WTC11 (cell line): Measurements from ENCODE around the gene PIGS. TPM values are rescaled to one million over a fixed set of nuclear protein-coding genes. Genes with fewer than 3 reads are reported as not detected.
"Not testable (repeated sequence)": the region's sequence is repeated elsewhere in the genome, so short reads cannot be mapped to it uniquely, and the experiment has no call there.

Source experiments
- ATAC-seq: fragments of 200-7000 bp; cut with Tn5 transposase; 2 replicates; pipeline ENCODE4 v1.10.0; 2021; ENCODE audit warnings: mild to moderate bottlenecking, moderate library complexity
- CTCF ChIA-PET: fragments of 300-600 bp; sonication (Branson Sonifier 250); formaldehyde crosslinking; loops from one replicate; lab custom pipeline; 2021; ENCODE audit warnings: antibody characterized with exemption; lab: Charles Lee
- POLR2A ChIA-PET: fragments of 350-600 bp; sonication (Branson Sonifier 250); formaldehyde crosslinking; loops from one replicate; lab custom pipeline; 2021; ENCODE audit warnings: antibody characterized with exemption; lab: Charles Lee
- DNase-seq: peaks from one replicate; pipeline ENCODE4 v3.0.0; 2021; ENCODE audit warnings: low spot score
- H3K27ac Mint-ChIP-seq: 2 replicates; pipeline ENCODE4 v1.8.0; 2021; ENCODE audit warnings: mixed read lengths
- H3K27me3 Mint-ChIP-seq: 2 replicates; pipeline ENCODE4 v1.8.0; 2021; ENCODE audit warnings: low read depth, mild to moderate bottlenecking, moderate library complexity, mixed read lengths
- H3K36me3 Mint-ChIP-seq: 2 replicates; pipeline ENCODE4 v1.8.0; 2021; ENCODE audit warnings: mixed read lengths
- H3K4me1 Mint-ChIP-seq: 2 replicates; pipeline ENCODE4 v1.8.0; 2022; ENCODE audit warnings: mixed read lengths
- H3K4me3 Mint-ChIP-seq: 2 replicates; pipeline ENCODE4 v1.8.0; 2021; ENCODE audit warnings: mild to moderate bottlenecking, moderate library complexity, mixed read lengths
- H3K9me3 Mint-ChIP-seq: 2 replicates; pipeline ENCODE4 v1.8.0; 2021; ENCODE audit warnings: mixed read lengths
- E2F4 ChIP-seq: sonication (generic); formaldehyde crosslinking; IDR thresholded peaks from 2 replicates; pipeline ENCODE4 v1.8.1; 2022; ENCODE audit warnings: low read depth, mild to moderate bottlenecking, moderate library complexity, missing genetic modification reagents, borderline replicate concordance
- ERG ChIP-seq: fragments of 250-450 bp; sonication (Bioruptor Pico); IDR thresholded peaks from 2 replicates; pipeline ENCODE4 v1.8.0; 2021; ENCODE audit warnings: mild to moderate bottlenecking
- GTF2I ChIP-seq: fragments of 250-450 bp; sonication (Bioruptor Pico); conservative IDR thresholded peaks from 2 replicates; pipeline ENCODE4 v1.4.0; 2021; ENCODE audit warnings: mild to moderate bottlenecking
- MAX ChIP-seq: sonication (generic); formaldehyde crosslinking; IDR thresholded peaks from 2 replicates; pipeline ENCODE4 v1.8.0; 2022; ENCODE audit warnings: mild to moderate bottlenecking, missing genetic modification reagents
- NFATC4 ChIP-seq: fragments of 250-450 bp; sonication (Bioruptor Pico); IDR thresholded peaks from 2 replicates; pipeline ENCODE4 v1.9.0; 2021; ENCODE audit warnings: mild to moderate bottlenecking
- NR2C2 ChIP-seq: sonication (generic); formaldehyde crosslinking; IDR thresholded peaks from 2 replicates; pipeline ENCODE4 v1.8.0; 2022; ENCODE audit warnings: mild to moderate bottlenecking, missing genetic modification reagents
- PRRX2 ChIP-seq: fragments of 250-450 bp; sonication (Bioruptor Pico); IDR thresholded peaks from 2 replicates; pipeline ENCODE4 v1.8.0; 2021; ENCODE audit warnings: mild to moderate bottlenecking
- SMAD3 ChIP-seq: sonication (generic); formaldehyde crosslinking; IDR thresholded peaks from 2 replicates; pipeline ENCODE4 v1.8.0; 2022; ENCODE audit warnings: missing genetic modification reagents, mild to moderate bottlenecking, borderline replicate concordance
- SMAD4 ChIP-seq: sonication (generic); formaldehyde crosslinking; IDR thresholded peaks from 2 replicates; pipeline ENCODE4 v1.8.0; 2022; ENCODE audit warnings: mild to moderate bottlenecking, missing genetic modification reagents
- TEAD1 ChIP-seq: sonication (generic); formaldehyde crosslinking; IDR thresholded peaks from 2 replicates; pipeline ENCODE4 v1.8.0; 2022; ENCODE audit warnings: mild to moderate bottlenecking, missing genetic modification reagents
- ZNF219 ChIP-seq: sonication (generic); formaldehyde crosslinking; IDR thresholded peaks from 2 replicates; pipeline ENCODE4 v1.8.0; 2023; ENCODE audit warnings: missing genetic modification reagents, mild to moderate bottlenecking, borderline replicate concordance
- ZNF416 ChIP-seq: fragments of 250-450 bp; sonication (Bioruptor Pico); IDR thresholded peaks from 2 replicates; pipeline ENCODE4 v1.9.0; 2021; ENCODE audit warnings: mild to moderate bottlenecking, inconsistent platforms
- ZNF423 ChIP-seq: fragments of 250-450 bp; sonication (Bioruptor Pico); IDR thresholded peaks from 2 replicates; pipeline ENCODE4 v2.1.2; 2022; ENCODE audit warnings: mild to moderate bottlenecking, moderate library complexity
- total RNA-seq: library from RNA; stranded (reverse); gene quantifications from 3 replicates; pipeline ENCODE4 v1.2.3, GENCODE V29; 2021
- TF ChIP-seq, protein P1 (sequence below): sonication (generic); formaldehyde crosslinking; IDR thresholded peaks from 2 replicates; pipeline ENCODE4 v1.8.1; 2022; ENCODE audit warnings: missing genetic modification reagents, borderline replicate concordance
- TF ChIP-seq, protein P2 (sequence below): fragments of 200-600 bp; IDR thresholded peaks from 2 replicates; pipeline ENCODE4 v1.8.0; 2022; ENCODE audit warnings: antibody characterized with exemption
- TF ChIP-seq, protein P3 (sequence below): sonication (generic); formaldehyde crosslinking; IDR thresholded peaks from 2 replicates; pipeline ENCODE4 v1.8.0; 2023; ENCODE audit warnings: mild to moderate bottlenecking, missing genetic modification reagents

The PIGS gene
- total RNA-seq, 1 experiment from 2014 or later = 50.6 TPM

DNA sequence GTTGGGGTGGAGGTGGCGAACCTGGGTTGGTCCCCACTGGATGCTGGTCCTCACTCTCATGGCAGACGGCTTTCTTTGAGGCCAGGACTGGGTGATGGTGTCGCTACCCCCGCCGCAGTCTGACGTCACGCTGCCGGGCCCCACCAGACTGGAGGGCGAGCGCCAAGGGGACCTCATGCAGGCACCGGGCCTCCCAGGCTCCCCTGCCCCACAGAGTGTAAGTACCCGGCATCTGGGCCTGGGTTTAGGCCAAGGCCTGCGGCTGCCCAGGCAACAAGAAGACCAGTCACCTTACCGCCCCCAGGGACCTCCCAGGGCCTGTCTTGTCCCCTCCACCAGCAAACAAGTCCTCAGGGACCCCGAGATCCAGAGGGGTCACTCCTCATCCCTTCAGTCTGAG lies 47.4 kb downstream of the PIGS start (continued):
- TF ChIP-seq E2F4 (CRISPR knock-in tag) (no peak), ZNF416 (CRISPR knock-in tag) (no peak), SMAD4 (CRISPR knock-in tag) (no peak), NFATC4 (no peak), MAX (no peak), GTF2I (no peak)
- TF ChIP-seq, protein P1, sequence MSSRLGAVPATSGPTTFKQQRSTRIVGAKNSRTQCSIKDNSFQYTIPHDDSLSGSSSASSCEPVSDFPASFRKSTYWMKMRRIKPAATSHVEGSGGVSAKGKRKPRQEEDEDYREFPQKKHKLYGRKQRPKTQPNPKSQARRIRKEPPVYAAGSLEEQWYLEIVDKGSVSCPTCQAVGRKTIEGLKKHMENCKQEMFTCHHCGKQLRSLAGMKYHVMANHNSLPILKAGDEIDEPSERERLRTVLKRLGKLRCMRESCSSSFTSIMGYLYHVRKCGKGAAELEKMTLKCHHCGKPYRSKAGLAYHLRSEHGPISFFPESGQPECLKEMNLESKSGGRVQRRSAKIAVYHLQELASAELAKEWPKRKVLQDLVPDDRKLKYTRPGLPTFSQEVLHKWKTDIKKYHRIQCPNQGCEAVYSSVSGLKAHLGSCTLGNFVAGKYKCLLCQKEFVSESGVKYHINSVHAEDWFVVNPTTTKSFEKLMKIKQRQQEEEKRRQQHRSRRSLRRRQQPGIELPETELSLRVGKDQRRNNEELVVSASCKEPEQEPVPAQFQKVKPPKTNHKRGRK (CRISPR knock-in tag) = no peak
- TF ChIP-seq, protein P2, sequence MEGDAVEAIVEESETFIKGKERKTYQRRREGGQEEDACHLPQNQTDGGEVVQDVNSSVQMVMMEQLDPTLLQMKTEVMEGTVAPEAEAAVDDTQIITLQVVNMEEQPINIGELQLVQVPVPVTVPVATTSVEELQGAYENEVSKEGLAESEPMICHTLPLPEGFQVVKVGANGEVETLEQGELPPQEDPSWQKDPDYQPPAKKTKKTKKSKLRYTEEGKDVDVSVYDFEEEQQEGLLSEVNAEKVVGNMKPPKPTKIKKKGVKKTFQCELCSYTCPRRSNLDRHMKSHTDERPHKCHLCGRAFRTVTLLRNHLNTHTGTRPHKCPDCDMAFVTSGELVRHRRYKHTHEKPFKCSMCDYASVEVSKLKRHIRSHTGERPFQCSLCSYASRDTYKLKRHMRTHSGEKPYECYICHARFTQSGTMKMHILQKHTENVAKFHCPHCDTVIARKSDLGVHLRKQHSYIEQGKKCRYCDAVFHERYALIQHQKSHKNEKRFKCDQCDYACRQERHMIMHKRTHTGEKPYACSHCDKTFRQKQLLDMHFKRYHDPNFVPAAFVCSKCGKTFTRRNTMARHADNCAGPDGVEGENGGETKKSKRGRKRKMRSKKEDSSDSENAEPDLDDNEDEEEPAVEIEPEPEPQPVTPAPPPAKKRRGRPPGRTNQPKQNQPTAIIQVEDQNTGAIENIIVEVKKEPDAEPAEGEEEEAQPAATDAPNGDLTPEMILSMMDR = no peak
- TF ChIP-seq, all 79 proteins: peak for 0

GRCh38 chr17:28523186-28523585 lies 48.1 kb downstream of the PIGS start:
- no peak overlapping the region for H3K27ac Mint-ChIP-seq
- ChIA-PET CTCF (no interaction called here), POLR2A (no interaction called here)

GRCh38 chr17:28522281-28522680 lies 49.0 kb downstream of the PIGS start:
- H3K27ac Mint-ChIP-seq, H3K4me3 Mint-ChIP-seq, H3K27me3 Mint-ChIP-seq, ATAC-seq, POLR2A ChIA-PET, H3K36me3 Mint-ChIP-seq, DNase-seq, H3K9me3 Mint-ChIP-seq, H3K4me1 Mint-ChIP-seq: not testable (repeated sequence)
- CTCF ChIA-PET = interaction anchor here (0.6 to 1.9 kb wide), 2 partner anchors 27 to 125 kb away, joined by 6 to 9 read pairs; no protein-coding TSS in a partner anchor

More at GRCh38 chr17:28523186-28523585, 48.1 kb downstream of the PIGS start:
- DNase-seq = no peak
- TF ChIP-seq ERG = no peak
- TF ChIP-seq ZNF219 = no peak
- TF ChIP-seq SMAD3 = no peak
- TF ChIP-seq, protein P3, sequence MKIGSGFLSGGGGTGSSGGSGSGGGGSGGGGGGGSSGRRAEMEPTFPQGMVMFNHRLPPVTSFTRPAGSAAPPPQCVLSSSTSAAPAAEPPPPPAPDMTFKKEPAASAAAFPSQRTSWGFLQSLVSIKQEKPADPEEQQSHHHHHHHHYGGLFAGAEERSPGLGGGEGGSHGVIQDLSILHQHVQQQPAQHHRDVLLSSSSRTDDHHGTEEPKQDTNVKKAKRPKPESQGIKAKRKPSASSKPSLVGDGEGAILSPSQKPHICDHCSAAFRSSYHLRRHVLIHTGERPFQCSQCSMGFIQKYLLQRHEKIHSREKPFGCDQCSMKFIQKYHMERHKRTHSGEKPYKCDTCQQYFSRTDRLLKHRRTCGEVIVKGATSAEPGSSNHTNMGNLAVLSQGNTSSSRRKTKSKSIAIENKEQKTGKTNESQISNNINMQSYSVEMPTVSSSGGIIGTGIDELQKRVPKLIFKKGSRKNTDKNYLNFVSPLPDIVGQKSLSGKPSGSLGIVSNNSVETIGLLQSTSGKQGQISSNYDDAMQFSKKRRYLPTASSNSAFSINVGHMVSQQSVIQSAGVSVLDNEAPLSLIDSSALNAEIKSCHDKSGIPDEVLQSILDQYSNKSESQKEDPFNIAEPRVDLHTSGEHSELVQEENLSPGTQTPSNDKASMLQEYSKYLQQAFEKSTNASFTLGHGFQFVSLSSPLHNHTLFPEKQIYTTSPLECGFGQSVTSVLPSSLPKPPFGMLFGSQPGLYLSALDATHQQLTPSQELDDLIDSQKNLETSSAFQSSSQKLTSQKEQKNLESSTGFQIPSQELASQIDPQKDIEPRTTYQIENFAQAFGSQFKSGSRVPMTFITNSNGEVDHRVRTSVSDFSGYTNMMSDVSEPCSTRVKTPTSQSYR (CRISPR knock-in tag) = no peak
- TF ChIP-seq TEAD1 (CRISPR knock-in tag) = no peak
- TF ChIP-seq NR2C2 = no peak
- TF ChIP-seq ZNF423 (CRISPR knock-in tag) = no peak
- no peak for TF ChIP-seq PRRX2 (CRISPR knock-in tag)
- peaks cover 3% of the 10 kb centered on the region for H3K27me3 Mint-ChIP-seq
- no peak for ATAC-seq
- peaks cover 3% of the 10 kb centered on the region for H3K4me1 Mint-ChIP-seq
- no peak overlapping the region for H3K4me3 Mint-ChIP-seq
- H3K9me3 Mint-ChIP-seq = no peaks in the 10 kb centered on the region
- no peaks in the 10 kb centered on the region for H3K36me3 Mint-ChIP-seq
